Liver (tissue), 9 donors: ENCODE measurements around the gene ANTXR2. TPM values are rescaled to one million over a fixed set of nuclear protein-coding genes. Genes with fewer than 3 reads are reported as not detected.

Source experiments
- DNase-seq: peaks from one replicate; pipeline ENCODE4 v3.0.0-alpha.2; 2017; ENCODE audit warnings: low spot score
- H3K27ac ChIP-seq, 2 donors: one replicate each; pipeline ENCODE4 v1.7.0; 2013; ENCODE audit warnings: inconsistent platforms in 2 of 2, low read length in 2 of 2, control low read depth in 1 of 2, low read depth in 1 of 2, mild to moderate bottlenecking in 1 of 2
- H3K27me3 ChIP-seq, 4 donors: one replicate each; pipeline versions ENCODE4 v1.6.1 to v1.7.0; 2013; ENCODE audit warnings: low read length in 3 of 4, inconsistent platforms in 1 of 4, mild to moderate bottlenecking in 1 of 4, moderate library complexity in 1 of 4; ENCODE audit not compliant: control insufficient read depth in 4 of 4, insufficient read depth in 4 of 4
- H3K36me3 ChIP-seq, 4 donors: one replicate each; pipeline versions ENCODE4 v1.6.1 to v1.7.0; 2013; ENCODE audit warnings: low read length in 3 of 4, mild to moderate bottlenecking in 3 of 4, low read depth in 1 of 4, moderate library complexity in 1 of 4; ENCODE audit not compliant: control insufficient read depth in 4 of 4, insufficient read depth in 3 of 4
- H3K4me1 ChIP-seq, 4 donors: one replicate each; pipeline versions ENCODE4 v1.6.1 to v1.7.0; 2013; ENCODE audit warnings: low read length in 3 of 4, mild to moderate bottlenecking in 3 of 4, moderate library complexity in 1 of 4; ENCODE audit not compliant: control insufficient read depth in 4 of 4, insufficient read depth in 4 of 4
- H3K4me3 ChIP-seq, 3 donors: one replicate each; pipeline versions ENCODE4 v1.6.1 to v1.7.0; 2013; ENCODE audit warnings: low read length in 3 of 3, control low read depth in 1 of 3, low read depth in 1 of 3, mild to moderate bottlenecking in 1 of 3
- H3K9ac ChIP-seq, 2 donors: one replicate each; pipeline ENCODE4 v1.7.0; 2013; ENCODE audit warnings: low read length in 2 of 2, mild to moderate bottlenecking in 2 of 2, moderate library complexity in 2 of 2, control low read depth in 1 of 2, low read depth in 1 of 2
- H3K9me3 ChIP-seq, 4 donors: one replicate each; pipeline versions ENCODE4 v1.6.1 to v1.7.0; 2013; ENCODE audit warnings: low read length in 3 of 4; ENCODE audit not compliant: control insufficient read depth in 4 of 4
- ATF3 ChIP-seq: IDR thresholded peaks from 2 replicates; pipeline ENCODE4 v1.6.1; 2016; ENCODE audit warnings: antibody characterized with exemption
- EGR1 ChIP-seq, 2 donors: IDR thresholded peaks; 2 replicates each; pipeline ENCODE4 v1.6.1; 2016 to 2018; ENCODE audit warnings: antibody characterized with exemption in 2 of 2, low read depth in 2 of 2
- FOXA2 ChIP-seq: IDR thresholded peaks from 2 replicates; pipeline ENCODE4 v1.6.1; 2016; ENCODE audit warnings: antibody characterized with exemption
- HNF4A ChIP-seq, 2 donors: conservative IDR thresholded peaks; 2 replicates each; pipeline ENCODE4 v1.6.1; 2016; ENCODE audit warnings: antibody characterized with exemption in 2 of 2, mild to moderate bottlenecking in 2 of 2
- HNF4G ChIP-seq: IDR thresholded peaks from 2 replicates; pipeline ENCODE4 v1.6.1; 2016; ENCODE audit warnings: antibody characterized with exemption
- JUND ChIP-seq, 2 donors: IDR thresholded peaks; 2 replicates each; pipeline ENCODE4 v1.6.1; 2016; ENCODE audit warnings: antibody characterized with exemption in 2 of 2
- NR2F2 ChIP-seq: IDR thresholded peaks from 2 replicates; pipeline ENCODE4 v1.6.1; 2016; ENCODE audit warnings: antibody characterized with exemption
- RAD21 ChIP-seq, 2 donors: IDR thresholded peaks; 2 replicates each; pipeline ENCODE4 v1.6.1; 2016; ENCODE audit warnings: antibody characterized with exemption in 2 of 2, mild to moderate bottlenecking in 2 of 2
- SP1 ChIP-seq: IDR thresholded peaks from 2 replicates; pipeline ENCODE4 v1.6.1; 2018; ENCODE audit warnings: antibody characterized with exemption, mild to moderate bottlenecking
- TAF1 ChIP-seq: conservative IDR thresholded peaks from 2 replicates; pipeline ENCODE4 v1.6.1; 2016; ENCODE audit warnings: antibody characterized with exemption, mild to moderate bottlenecking
- YY1 ChIP-seq: IDR thresholded peaks from 2 replicates; pipeline ENCODE4 v1.6.1; 2016; ENCODE audit warnings: antibody characterized with exemption, mild to moderate bottlenecking
- WGBS: extraction: QIAGEN DNeasy Blood & Tissue Kit; methylation state at CpG from one replicate; pipeline ENCODE4 v1.1.7; 2013; 5-methylcytosine and 5-hydroxymethylcytosine counted together
- polyA plus RNA-seq, 2 donors: library from polyadenylated mRNA; stranded (reverse) in 1 of 2; unstranded in 1 of 2; fragments of 200-250 nt in 1 of 2; fragments of >200 nt in 1 of 2; fragmentation: Nextera tagmentation in 1 of 2; extraction: Ambion mirVana in 1 of 2; gene quantifications; one replicate each; pipeline versions ENCODE4 v1.2.1 to v1.2.3, GENCODE V29; 2013 to 2015
- total RNA-seq, 2 donors: library from RNA; depleted of rRNA; stranded (reverse); fragments of >200 nt; gene quantifications; one replicate each; pipeline ENCODE4 v1.2.3, GENCODE V29; 2014
- TF ChIP-seq, protein P1 (sequence below): IDR thresholded peaks from 2 replicates; pipeline ENCODE4 v1.6.1; 2016; ENCODE audit warnings: antibody characterized with exemption
- TF ChIP-seq, protein P2 (sequence below): IDR thresholded peaks from 2 replicates; pipeline ENCODE4 v1.6.1; 2016; ENCODE audit warnings: antibody characterized with exemption, mild to moderate bottlenecking
- TF ChIP-seq, protein P3 (sequence below): IDR thresholded peaks from 2 replicates; pipeline ENCODE4 v1.6.1; 2016; ENCODE audit warnings: antibody characterized with exemption
- donor health status: healthy.
- donor health status: healthy.
- donor health status: healthy.
- donor health status: healthy.
- donor health status: healthy.

Gene ANTXR2
- total and polyA plus RNA-seq, 4 donors, result 16.1 to 30.5 (median 21.3) TPM

DNA sequence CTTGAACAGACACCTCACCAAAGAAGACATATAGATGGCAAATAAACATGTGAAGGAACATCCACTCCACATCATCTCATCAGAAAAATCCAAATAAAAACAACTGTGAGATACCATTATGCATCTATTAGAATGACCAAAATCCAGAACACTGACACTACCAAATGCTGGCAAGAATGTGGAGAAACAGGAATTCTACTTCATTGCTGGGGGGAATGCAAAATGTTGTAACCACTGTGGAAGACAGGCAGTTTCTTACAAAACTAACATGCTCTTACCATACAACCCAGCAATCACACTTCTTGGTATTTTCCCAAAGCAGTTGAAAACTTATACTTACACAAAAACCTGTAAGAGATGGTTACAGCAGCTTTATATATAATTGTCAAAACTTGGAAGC lies 38.2 kb upstream of the ANTXR2 start:
- no peak overlapping the region for H3K27ac ChIP-seq
- H3K4me3 ChIP-seq, result no peak overlapping the region
- H3K27me3 ChIP-seq, result no peaks in the 10 kb centered on the region
- no peaks in the 10 kb centered on the region for H3K4me1 ChIP-seq
- H3K9me3 ChIP-seq, result peaks cover 0 to 9% (median 0%) of the 10 kb centered on the region in 4 donors
- TF ChIP-seq ATF3, result no peak
- no peak for TF ChIP-seq TAF1
- no peak for TF ChIP-seq HNF4G
- TF ChIP-seq, protein P1, sequence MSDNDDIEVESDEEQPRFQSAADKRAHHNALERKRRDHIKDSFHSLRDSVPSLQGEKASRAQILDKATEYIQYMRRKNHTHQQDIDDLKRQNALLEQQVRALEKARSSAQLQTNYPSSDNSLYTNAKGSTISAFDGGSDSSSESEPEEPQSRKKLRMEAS, result no peak
- TF ChIP-seq YY1, result no peak
- no peak overlapping the region for H3K9ac ChIP-seq
- H3K36me3 ChIP-seq, result no peaks in the 10 kb centered on the region
- no peak for DNase-seq

- Histone ChIP-seq H3K4me3 (no peak overlapping the region), H3K36me3 (no peaks in the 10 kb centered on the region), H3K27me3 (no peaks in the 10 kb centered on the region), H3K9ac (no peak overlapping the region), H3K9me3 (peaks cover 0 to 9% (median 0%) of the 10 kb centered on the region in 4 donors), H3K4me1 (no peaks in the 10 kb centered on the region), H3K27ac (no peak overlapping the region)
- DNase-seq, result no peak
- TF ChIP-seq HNF4G (no peak), SP1 (no peak), NR2F2 (no peak), TAF1 (no peak), EGR1 (IDR thresholded peaks at IDR 0.05; ENCODE audit: low read depth in 2 of 2) (no peak), RAD21 (IDR thresholded peaks at IDR 0.05) (no peak), JUND (IDR thresholded peaks at IDR 0.05) (no peak), FOXA2 (no peak), ATF3 (no peak), HNF4A (conservative IDR thresholded peaks at IDR 0.05) (no peak)
- TF ChIP-seq, protein P2, sequence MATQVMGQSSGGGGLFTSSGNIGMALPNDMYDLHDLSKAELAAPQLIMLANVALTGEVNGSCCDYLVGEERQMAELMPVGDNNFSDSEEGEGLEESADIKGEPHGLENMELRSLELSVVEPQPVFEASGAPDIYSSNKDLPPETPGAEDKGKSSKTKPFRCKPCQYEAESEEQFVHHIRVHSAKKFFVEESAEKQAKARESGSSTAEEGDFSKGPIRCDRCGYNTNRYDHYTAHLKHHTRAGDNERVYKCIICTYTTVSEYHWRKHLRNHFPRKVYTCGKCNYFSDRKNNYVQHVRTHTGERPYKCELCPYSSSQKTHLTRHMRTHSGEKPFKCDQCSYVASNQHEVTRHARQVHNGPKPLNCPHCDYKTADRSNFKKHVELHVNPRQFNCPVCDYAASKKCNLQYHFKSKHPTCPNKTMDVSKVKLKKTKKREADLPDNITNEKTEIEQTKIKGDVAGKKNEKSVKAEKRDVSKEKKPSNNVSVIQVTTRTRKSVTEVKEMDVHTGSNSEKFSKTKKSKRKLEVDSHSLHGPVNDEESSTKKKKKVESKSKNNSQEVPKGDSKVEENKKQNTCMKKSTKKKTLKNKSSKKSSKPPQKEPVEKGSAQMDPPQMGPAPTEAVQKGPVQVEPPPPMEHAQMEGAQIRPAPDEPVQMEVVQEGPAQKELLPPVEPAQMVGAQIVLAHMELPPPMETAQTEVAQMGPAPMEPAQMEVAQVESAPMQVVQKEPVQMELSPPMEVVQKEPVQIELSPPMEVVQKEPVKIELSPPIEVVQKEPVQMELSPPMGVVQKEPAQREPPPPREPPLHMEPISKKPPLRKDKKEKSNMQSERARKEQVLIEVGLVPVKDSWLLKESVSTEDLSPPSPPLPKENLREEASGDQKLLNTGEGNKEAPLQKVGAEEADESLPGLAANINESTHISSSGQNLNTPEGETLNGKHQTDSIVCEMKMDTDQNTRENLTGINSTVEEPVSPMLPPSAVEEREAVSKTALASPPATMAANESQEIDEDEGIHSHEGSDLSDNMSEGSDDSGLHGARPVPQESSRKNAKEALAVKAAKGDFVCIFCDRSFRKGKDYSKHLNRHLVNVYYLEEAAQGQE, result no peak
- TF ChIP-seq, protein P3, sequence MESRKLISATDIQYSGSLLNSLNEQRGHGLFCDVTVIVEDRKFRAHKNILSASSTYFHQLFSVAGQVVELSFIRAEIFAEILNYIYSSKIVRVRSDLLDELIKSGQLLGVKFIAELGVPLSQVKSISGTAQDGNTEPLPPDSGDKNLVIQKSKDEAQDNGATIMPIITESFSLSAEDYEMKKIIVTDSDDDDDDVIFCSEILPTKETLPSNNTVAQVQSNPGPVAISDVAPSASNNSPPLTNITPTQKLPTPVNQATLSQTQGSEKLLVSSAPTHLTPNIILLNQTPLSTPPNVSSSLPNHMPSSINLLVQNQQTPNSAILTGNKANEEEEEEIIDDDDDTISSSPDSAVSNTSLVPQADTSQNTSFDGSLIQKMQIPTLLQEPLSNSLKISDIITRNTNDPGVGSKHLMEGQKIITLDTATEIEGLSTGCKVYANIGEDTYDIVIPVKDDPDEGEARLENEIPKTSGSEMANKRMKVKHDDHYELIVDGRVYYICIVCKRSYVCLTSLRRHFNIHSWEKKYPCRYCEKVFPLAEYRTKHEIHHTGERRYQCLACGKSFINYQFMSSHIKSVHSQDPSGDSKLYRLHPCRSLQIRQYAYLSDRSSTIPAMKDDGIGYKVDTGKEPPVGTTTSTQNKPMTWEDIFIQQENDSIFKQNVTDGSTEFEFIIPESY, result no peak
- WGBS, result 99% methylated on average over 1 of the region's 1 CpG
Observed at GRCh38 chr4:80107374-80107773, 34.3 kb upstream of the ANTXR2 start.
